NCI-H82 (cell line): ENCODE results near the gene IFNLR1.

Source experiments
- DNase-seq: peaks from one replicate; lab custom pipeline; 2025; lab: John Stamatoyannopoulos, UW

The IFNLR1 gene

GRCh38 chr1:24147816-24148215, 39.3 kb downstream of the IFNLR1 start:
- DNase-seq, result no peak

GRCh38 chr1:24147194-24147593, 39.9 kb downstream of the IFNLR1 start:
- no peak for DNase-seq

GRCh38 chr1:24142546-24143534, 44.2 kb downstream of the IFNLR1 start, which contains the start of gene IL22RA1:
Gene IL22RA1, minus strand, starts transcription at chr1:24143140. Its CDS starts 58 bp downstream, at chr1:24143082.
- no peak for DNase-seq

GRCh38 chr1:24141311-24141997, 45.6 kb downstream of the IFNLR1 start:
- no peak for DNase-seq

- DNase-seq, result no peak
Observed at GRCh38 chr1:24140741-24141181, 46.3 kb downstream of the IFNLR1 start.

- no peak for DNase-seq
Observed at GRCh38 chr1:24139841-24140425, 47.2 kb downstream of the IFNLR1 start.

- DNase-seq, result no peak
Observed at GRCh38 chr1:24139222-24139489, 47.9 kb downstream of the IFNLR1 start.

GRCh38 chr1:24138476-24139221, 48.4 kb downstream of the IFNLR1 start:
- DNase-seq, result peak; percentile 30

GRCh38 chr1:24136956-24137539, 50.0 kb downstream of the IFNLR1 start:
- DNase-seq, result no peak

GRCh38 chr1:24134376-24134775, 52.7 kb downstream of the IFNLR1 start:
- DNase-seq, result no peak

- DNase-seq, result no peak
Observed at GRCh38 chr1:24133819-24134218, 53.3 kb downstream of the IFNLR1 start.

- no peak for DNase-seq
Observed at GRCh38 chr1:24130385-24130784, 56.7 kb downstream of the IFNLR1 start.

- DNase-seq, result no peak
Observed at GRCh38 chr1:24127801-24128363, 59.2 kb downstream of the IFNLR1 start.

GRCh38 chr1:24127134-24127800, 59.8 kb downstream of the IFNLR1 start:
- no peak for DNase-seq

GRCh38 chr1:24126672-24127023, 60.4 kb downstream of the IFNLR1 start:
- DNase-seq, result no peak

- peak; percentile 21 for DNase-seq
Observed at GRCh38 chr1:24126018-24126671, 60.9 kb downstream of the IFNLR1 start.

- DNase-seq, result no peak
Observed at GRCh38 chr1:24125456-24125855, 61.6 kb downstream of the IFNLR1 start.

- no peak for DNase-seq
Observed at GRCh38 chr1:24124980-24125379, 62.1 kb downstream of the IFNLR1 start.

GRCh38 chr1:24123611-24124010, 63.5 kb downstream of the IFNLR1 start:
- no peak for DNase-seq

GRCh38 chr1:24122776-24123175, 64.3 kb downstream of the IFNLR1 start:
- DNase-seq, result no peak
